Aorta (tissue), 5 donors: ENCODE data around the gene INTS15. TPM values are rescaled to one million over a fixed set of nuclear protein-coding genes. Genes with fewer than 3 reads are reported as not detected.

ENCODE experiments used
- ATAC-seq: fragments of 200-7000 bp; cut with Tn5 transposase; one replicate; pipeline ENCODE4 v1.9.1; 2022; ENCODE audit warnings: moderate library complexity; ENCODE audit not compliant: low FRiP score
- DNase-seq, 2 donors: peaks; one replicate each; pipeline ENCODE4 v3.0.0-alpha.2; 2020
- H3K27ac ChIP-seq, 2 donors: one replicate each; pipeline ENCODE4 v1.5.1; 2013; ENCODE audit warnings: low read length in 2 of 2, mild to moderate bottlenecking in 2 of 2, moderate library complexity in 2 of 2, control low read depth in 1 of 2, inconsistent platforms in 1 of 2, low read depth in 1 of 2
- H3K27me3 ChIP-seq, 2 donors: one replicate each; pipeline ENCODE4 v1.6.1; 2013; ENCODE audit warnings: control low read depth in 1 of 2, low read length in 1 of 2, mild to moderate bottlenecking in 1 of 2, moderate library complexity in 1 of 2; ENCODE audit not compliant: insufficient read depth in 2 of 2, control insufficient read depth in 1 of 2
- H3K36me3 ChIP-seq, 2 donors: one replicate each; pipeline ENCODE4 v1.6.1; 2013; ENCODE audit warnings: control low read depth in 1 of 2, low read length in 1 of 2, mild to moderate bottlenecking in 1 of 2; ENCODE audit not compliant: insufficient read depth in 2 of 2, control insufficient read depth in 1 of 2
- H3K4me1 ChIP-seq, 2 donors: one replicate each; pipeline ENCODE4 v1.6.1; 2013; ENCODE audit warnings: low read length in 2 of 2, control low read depth in 1 of 2, mild to moderate bottlenecking in 1 of 2, moderate library complexity in 1 of 2; ENCODE audit not compliant: insufficient read depth in 2 of 2, control insufficient read depth in 1 of 2
- H3K4me3 ChIP-seq, 2 donors: one replicate each; pipeline ENCODE4 v1.5.1; 2013; ENCODE audit warnings: low read length in 2 of 2, control low read depth in 1 of 2, mild to moderate bottlenecking in 1 of 2
- H3K9me3 ChIP-seq: one replicate; pipeline ENCODE4 v1.6.1; 2013; ENCODE audit warnings: mild to moderate bottlenecking, low read length; ENCODE audit not compliant: control insufficient read depth
- WGBS, 2 donors: extraction: QIAGEN DNeasy Blood & Tissue Kit; methylation state at CpG; one replicate each; pipeline ENCODE4 v1.1.7; 2013; 5-methylcytosine and 5-hydroxymethylcytosine counted together
- intact Hi-C, 2 donors: fragments of 100-400 bp; cut with DNase I; formaldehyde crosslinking; loops; one replicate each; pipeline versions ENCODE4 v1.14.2 to v1.15.0; 2022
- polyA plus RNA-seq, 2 donors: library from polyadenylated mRNA; stranded (reverse); fragments of 200-250 nt; gene quantifications; one replicate each; pipeline ENCODE4 v1.2.3, GENCODE V29; 2013
- total RNA-seq, 2 donors: library from RNA; stranded (reverse); fragmentation: NEBNext Ultra II Directional; extraction: Animal tissue kit (Norgen Biotek cat#: 25700); gene quantifications; one replicate each; pipeline ENCODE4 v1.2.1, GENCODE V29; 2021
- donor health status: healthy with polysubstance abuse.
- donor health status: Bipolar disorder and iron deficiency.
- donor health status: DM: no; HTN: no; CAD: no.
- donor health status: DM: no; HTN: no; CAD: no.
- donor health status: DM: yes; HTN: yes; CAD: no.

INTS15 gene
- total and polyA plus RNA-seq, 4 donors: 12.8 to 28.8 (median 24.5) TPM

DNA sequence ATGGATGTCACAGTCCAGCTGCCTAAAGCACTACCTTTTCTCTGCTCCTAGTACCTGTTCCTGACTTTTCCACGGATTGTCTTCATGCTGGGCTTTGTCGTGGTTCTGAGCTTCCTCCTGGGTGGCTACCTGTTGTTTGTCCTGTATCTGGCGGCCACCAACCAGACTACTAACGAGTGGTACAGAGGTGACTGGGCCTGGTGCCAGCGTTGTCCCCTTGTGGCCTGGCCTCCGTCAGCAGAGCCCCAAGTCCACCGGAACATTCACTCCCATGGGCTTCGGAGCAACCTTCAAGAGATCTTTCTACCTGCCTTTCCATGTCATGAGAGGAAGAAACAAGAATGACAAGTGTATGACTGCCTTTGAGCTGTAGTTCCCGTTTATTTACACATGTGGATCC, 1.3 kb upstream of the INTS15 start:
- Histone ChIP-seq H3K27me3 (no peaks in the 10 kb centered on the region), H3K9me3 (no peaks in the 10 kb centered on the region), H3K36me3 (peaks cover 0 to 4% of the 10 kb centered on the region in 2 donors), H3K4me1 (no peaks in the 10 kb centered on the region), H3K4me3 (no peak overlapping the region), H3K27ac (no peak overlapping the region)
- 82 to 85% methylated on average over 9 of the region's 9 CpGs for WGBS, 2 donors
- intact Hi-C loops: no loop called here
- DNase-seq (no peak), ATAC-seq (no peak)

DNA sequence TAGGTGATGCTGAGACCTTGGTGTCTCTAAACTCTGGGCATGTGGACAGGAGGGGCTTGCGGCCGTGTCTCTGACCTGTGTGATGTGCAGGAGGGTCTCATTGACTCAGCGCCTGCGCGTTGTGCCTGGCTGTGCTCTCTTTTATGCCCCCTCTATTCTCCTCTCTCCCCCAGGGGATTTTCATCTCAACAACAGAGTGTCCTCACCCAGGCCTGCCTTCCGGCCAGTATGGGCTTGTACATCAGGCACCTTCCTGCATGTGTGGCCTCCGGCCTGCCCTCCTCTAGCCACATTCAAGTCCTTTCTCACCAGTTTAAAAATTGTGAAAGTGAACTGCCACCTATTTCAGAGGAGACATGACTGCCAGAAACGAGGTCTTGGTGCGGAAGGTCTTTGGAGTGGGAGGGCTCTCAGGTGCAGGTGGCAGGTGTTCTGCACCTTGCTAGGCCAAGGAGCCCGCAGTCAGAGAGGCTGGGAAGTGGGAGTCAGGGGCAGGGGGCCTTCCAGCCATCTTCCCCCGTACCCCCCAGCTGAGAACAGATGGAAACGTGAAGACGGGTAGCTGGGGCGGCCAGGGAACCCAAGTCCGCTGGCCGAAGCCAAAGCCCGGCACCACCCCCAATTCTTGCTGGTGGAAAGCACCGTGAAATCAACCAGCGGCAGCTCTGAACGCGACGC, 531 bp upstream of the INTS15 start:
- no peaks in the 10 kb centered on the region for H3K9me3 ChIP-seq
- ATAC-seq (peak; percentile 11), DNase-seq (no peak)
- 42 to 46% methylated on average over 21 to 22 of the region's 22 CpGs for WGBS, 2 donors
- peak overlapping the region in 1 of 2 donors; percentile 94 for H3K4me3 ChIP-seq
- no peaks in the 10 kb centered on the region for H3K27me3 ChIP-seq
- H3K4me1 ChIP-seq: no peaks in the 10 kb centered on the region
- intact Hi-C loops: no loop called here
- H3K27ac ChIP-seq: peak overlapping the region in 1 of 2 donors; percentile 44
- H3K36me3 ChIP-seq: peaks cover 0 to 4% of the 10 kb centered on the region in 2 donors

DNA sequence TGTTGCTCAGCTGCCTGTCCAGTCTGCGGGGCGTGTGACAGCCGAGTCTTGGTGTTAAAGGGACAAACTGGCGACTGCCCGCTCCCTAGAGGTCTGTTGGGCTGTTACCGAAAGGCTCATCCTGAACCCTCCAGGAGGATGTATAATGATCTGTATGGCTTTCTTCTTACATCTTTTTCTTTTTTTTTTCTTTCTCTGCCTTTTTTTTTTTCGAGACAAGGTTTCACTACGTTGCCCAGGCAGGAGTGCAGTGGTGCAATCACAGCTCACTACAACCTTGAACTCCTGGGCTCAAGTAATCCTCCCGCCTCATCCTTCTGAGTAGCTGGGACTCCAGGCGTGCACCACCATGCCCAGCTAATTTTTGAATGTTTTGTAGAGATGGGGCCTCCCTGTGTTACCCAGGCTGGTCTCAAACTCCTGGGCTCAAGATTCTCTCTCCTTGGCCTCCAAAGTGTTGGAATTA, 857 bp downstream of the INTS15 start:
- H3K27me3 ChIP-seq: no peaks in the 10 kb centered on the region
- peaks cover 0 to 1% of the 10 kb centered on the region in 2 donors for H3K36me3 ChIP-seq
- ATAC-seq (no peak), DNase-seq (no peak)
- no peaks in the 10 kb centered on the region for H3K9me3 ChIP-seq
- H3K4me1 ChIP-seq: no peaks in the 10 kb centered on the region
- peak overlapping the region; percentile 43 to 94 for H3K4me3 ChIP-seq
- WGBS, 2 donors: 6 to 9% methylated on average over 10 of the region's 10 CpGs
- intact Hi-C loops: no loop called here
- peak overlapping the region; percentile 11 to 12 for H3K27ac ChIP-seq

DNA sequence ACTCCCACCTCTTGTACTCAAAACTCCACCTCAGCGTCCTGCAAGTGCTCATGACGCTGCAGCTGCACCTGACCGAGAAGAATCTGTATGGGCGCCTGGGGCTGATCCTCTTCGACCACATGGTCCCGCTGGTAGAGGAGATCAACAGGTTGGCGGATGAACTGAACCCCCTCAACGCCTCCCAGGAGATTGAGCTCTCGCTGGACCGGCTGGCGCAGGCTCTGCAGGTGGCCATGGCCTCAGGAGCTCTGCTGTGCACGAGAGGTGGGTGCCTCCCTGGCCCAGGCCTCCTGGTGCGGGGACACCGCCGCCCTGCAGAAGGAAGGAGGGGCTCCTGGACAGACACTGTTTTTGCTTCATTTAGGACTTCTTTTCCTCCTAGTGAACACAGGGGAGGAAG, 10.3 kb downstream of the INTS15 start:
- no peaks in the 10 kb centered on the region for H3K27me3 ChIP-seq
- WGBS, 2 donors: 92 to 93% methylated on average over 15 of the region's 15 CpGs
- DNase-seq (no peak), ATAC-seq (no peak)
- intact Hi-C loops: no loop called here
- H3K4me3 ChIP-seq: no peak overlapping the region
- H3K4me1 ChIP-seq: no peaks in the 10 kb centered on the region
- H3K9me3 ChIP-seq: no peaks in the 10 kb centered on the region
- peaks cover 0 to 10% of the 10 kb centered on the region in 2 donors for H3K36me3 ChIP-seq
- H3K27ac ChIP-seq: no peak overlapping the region

DNA sequence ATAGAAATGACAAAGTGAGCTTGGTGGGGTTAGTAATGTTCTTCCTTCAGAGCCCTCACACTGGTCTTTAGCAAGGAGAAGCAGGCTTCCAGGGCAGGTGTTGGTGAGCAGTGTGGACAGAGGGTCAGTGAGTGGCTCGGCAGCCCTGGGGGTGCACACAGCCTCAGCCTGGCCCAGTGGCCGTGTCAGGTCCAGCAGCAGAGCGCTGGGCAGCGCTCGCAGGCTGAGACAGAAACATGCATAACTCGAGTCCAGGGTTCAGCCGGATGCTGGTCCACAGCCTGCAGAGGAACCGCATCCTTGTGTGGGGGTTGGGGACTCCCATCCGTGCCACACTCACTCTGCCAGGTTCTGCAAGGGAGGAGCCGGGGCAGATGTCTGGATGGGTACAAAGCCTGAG, 14.6 kb downstream of the INTS15 start:
- Histone ChIP-seq H3K36me3 (no peaks in the 10 kb centered on the region), H3K27me3 (no peaks in the 10 kb centered on the region), H3K27ac (no peak overlapping the region), H3K4me3 (no peak overlapping the region), H3K9me3 (no peaks in the 10 kb centered on the region), H3K4me1 (no peaks in the 10 kb centered on the region)
- ATAC-seq (no peak), DNase-seq (no peak)
- WGBS, 2 donors: 81 to 89% methylated on average over 10 of the region's 10 CpGs
- intact Hi-C loops: no loop called here

DNA sequence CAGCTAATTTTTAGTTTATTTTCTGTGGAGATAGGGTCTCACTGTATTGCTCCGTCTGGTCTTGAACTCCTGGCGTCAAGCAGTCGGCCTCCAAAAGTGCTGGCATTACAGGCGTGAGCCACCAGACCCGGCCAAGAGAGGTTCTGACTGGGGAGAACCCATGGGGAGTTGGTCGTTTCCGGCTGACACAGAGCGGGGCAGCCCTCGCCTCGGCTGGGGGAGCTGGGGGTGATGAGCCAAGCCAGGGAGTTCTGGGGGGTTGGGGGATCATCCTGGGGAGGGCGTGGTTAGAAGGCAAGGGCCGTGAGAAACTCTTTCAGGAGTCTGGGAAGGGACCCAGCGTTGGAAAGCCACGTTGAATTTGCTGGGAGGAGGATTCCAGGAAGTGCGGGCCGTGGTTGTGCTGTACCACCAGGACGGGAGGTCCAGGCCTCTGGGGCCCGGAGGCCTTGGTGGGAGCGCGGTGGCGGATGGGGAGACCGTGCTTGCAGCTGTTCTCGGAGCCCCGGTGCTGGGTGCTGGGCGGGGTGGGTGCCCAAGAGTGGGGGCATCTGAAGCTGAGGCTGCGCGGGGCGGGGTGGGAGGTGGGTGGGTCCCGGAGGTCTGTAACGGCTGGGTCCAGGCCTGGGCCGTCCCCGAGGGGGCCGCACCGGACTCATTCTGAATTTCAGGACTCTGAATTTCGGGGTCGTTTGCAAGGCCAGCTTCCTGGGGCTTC, 17.2 kb downstream of the INTS15 start:
- intact Hi-C loops: no loop called here
- H3K36me3 ChIP-seq: no peaks in the 10 kb centered on the region

DNA sequence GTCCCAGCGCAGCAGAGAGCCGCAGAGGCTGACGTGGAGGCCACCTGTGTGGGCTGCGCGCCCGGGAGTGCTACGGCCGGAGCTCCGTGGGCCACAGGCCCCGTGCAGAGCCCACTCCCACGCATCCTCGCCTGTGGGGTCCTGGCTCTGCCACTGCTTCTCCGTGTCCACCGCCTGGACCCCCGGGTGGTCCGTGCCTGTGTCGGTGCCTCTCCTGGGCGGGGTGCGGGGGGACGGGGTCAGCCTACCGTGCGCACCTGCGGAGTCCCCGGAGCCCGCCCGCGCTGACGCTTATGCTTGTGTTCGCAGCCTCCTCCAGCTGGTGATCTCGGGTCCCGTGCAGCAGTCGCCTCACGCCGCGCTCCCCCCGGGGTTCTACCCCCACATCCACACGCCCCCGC, 17.8 kb downstream of the INTS15 start:
- intact Hi-C loops: no loop called here
- peak; percentile 20 for ATAC-seq
- H3K36me3 ChIP-seq: no peaks in the 10 kb centered on the region

More for the DNA sequence above, 17.2 kb downstream of the INTS15 start:
- Histone ChIP-seq H3K27ac (no peak overlapping the region), H3K27me3 (no peaks in the 10 kb centered on the region), H3K4me1 (no peaks in the 10 kb centered on the region), H3K4me3 (no peak overlapping the region), H3K9me3 (no peaks in the 10 kb centered on the region)
- WGBS, 2 donors: 90 to 92% methylated on average over 36 of the region's 36 CpGs
- DNase-seq (no peak), ATAC-seq (no peak)

DNA sequence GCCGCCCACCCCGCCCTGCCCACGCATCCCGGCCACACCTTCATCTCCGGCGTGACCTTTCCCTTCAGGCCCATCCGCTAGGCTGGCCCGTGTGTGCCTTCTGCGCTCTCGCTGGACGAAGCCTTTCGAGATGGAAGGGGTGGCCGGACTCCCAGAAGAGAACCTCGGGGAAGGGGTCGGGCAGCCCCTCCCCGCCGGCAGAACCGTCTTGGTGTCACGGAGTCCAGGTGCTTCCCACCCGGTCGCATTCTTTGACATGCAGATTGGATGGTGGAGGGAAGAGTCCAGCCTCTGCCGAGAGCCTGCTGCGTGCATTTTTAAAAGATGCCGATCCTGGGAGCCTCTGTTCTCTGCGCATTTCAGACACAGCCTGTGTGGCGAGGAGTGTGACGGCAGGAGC, 18.3 kb downstream of the INTS15 start:
- Histone ChIP-seq H3K27ac (no peak overlapping the region), H3K4me1 (no peaks in the 10 kb centered on the region), H3K4me3 (no peak overlapping the region), H3K36me3 (no peaks in the 10 kb centered on the region), H3K9me3 (no peaks in the 10 kb centered on the region), H3K27me3 (no peaks in the 10 kb centered on the region)
- intact Hi-C loops: no loop called here
- WGBS, 2 donors: 83 to 90% methylated on average over 26 to 27 of the region's 27 CpGs
- no peak for DNase-seq
- no peak for ATAC-seq

More for the DNA sequence above, 17.8 kb downstream of the INTS15 start:
- WGBS, 2 donors: 92% methylated on average over 37 to 38 of the region's 38 CpGs
- no peak overlapping the region for H3K27ac ChIP-seq
- no peaks in the 10 kb centered on the region for H3K4me1 ChIP-seq
- no peak for DNase-seq
- H3K27me3 ChIP-seq: no peaks in the 10 kb centered on the region
- H3K9me3 ChIP-seq: no peaks in the 10 kb centered on the region
- no peak overlapping the region for H3K4me3 ChIP-seq

DNA sequence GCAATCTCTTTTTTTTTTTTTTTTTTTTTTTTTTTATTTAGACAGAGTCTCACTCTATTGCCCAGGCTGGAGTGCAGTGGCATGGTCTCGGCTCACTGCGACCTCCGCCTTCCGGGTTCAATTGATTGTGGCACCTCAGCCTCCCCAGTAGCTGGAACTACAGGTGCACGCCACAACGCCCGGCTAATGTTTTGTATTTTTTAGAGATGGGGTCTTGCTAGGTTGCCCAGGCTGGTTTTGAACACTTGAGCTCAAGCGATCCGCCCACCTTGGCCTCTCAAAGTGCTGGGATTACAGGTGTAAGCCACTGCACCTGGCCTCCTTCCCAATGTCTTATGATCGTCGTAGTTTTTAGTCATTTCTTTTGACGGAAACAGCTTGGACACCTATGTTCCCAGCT, 19.0 kb downstream of the INTS15 start:
- H3K27ac ChIP-seq: no peak overlapping the region
- H3K4me1 ChIP-seq: no peaks in the 10 kb centered on the region
- no peaks in the 10 kb centered on the region for H3K27me3 ChIP-seq
- H3K4me3 ChIP-seq: no peak overlapping the region
- no peaks in the 10 kb centered on the region for H3K36me3 ChIP-seq
- intact Hi-C loops: no loop called here
- no peak for DNase-seq
- no peaks in the 10 kb centered on the region for H3K9me3 ChIP-seq
- 92 to 93% methylated on average over 12 of the region's 12 CpGs for WGBS, 2 donors
- no peak for ATAC-seq
